Mesenchymal stem cell (in vitro differentiated cells and primary cell): Measurements from ENCODE around the gene PI16. TPM values are rescaled to one million over a fixed set of nuclear protein-coding genes. Genes with fewer than 3 reads are reported as not detected.

Source experiments
- DNase-seq: peaks from one replicate; pipeline ENCODE4 v3.0.0-alpha.2; 2013
- H2AFZ ChIP-seq: one replicate; pipeline ENCODE4 v1.6.1; 2013; ENCODE audit warnings: low read depth, mild to moderate bottlenecking, control low read depth, inconsistent platforms, low read length, moderate library complexity
- H2AK5ac ChIP-seq: 2 replicates; pipeline ENCODE4 v1.6.1; 2013; ENCODE audit warnings: low read length, moderate library complexity, mild to moderate bottlenecking, inconsistent platforms; ENCODE audit not compliant: severe bottlenecking
- H2BK120ac ChIP-seq: one replicate; pipeline ENCODE4 v1.6.1; 2013; ENCODE audit warnings: low read depth, mild to moderate bottlenecking, inconsistent platforms, low read length, moderate library complexity
- H2BK12ac ChIP-seq, 2 experiments: one replicate each; pipeline ENCODE4 v1.6.1; 2013; ENCODE audit warnings: inconsistent platforms in 2 of 2, low read length in 2 of 2, mild to moderate bottlenecking in 2 of 2, moderate library complexity in 2 of 2, control low read depth in 1 of 2
- H2BK15ac ChIP-seq: one replicate; pipeline ENCODE4 v1.6.1; 2013; ENCODE audit warnings: mild to moderate bottlenecking, low read depth, inconsistent platforms; ENCODE audit not compliant: poor library complexity, severe bottlenecking
- H2BK5ac ChIP-seq: 2 replicates; pipeline ENCODE4 v1.6.1; 2013; ENCODE audit warnings: low read depth, mild to moderate bottlenecking, low read length, control low read depth, inconsistent platforms; ENCODE audit not compliant: poor library complexity, severe bottlenecking
- H3K14ac ChIP-seq, 2 experiments: one replicate each; pipeline ENCODE4 v1.6.1; 2013; ENCODE audit warnings: inconsistent platforms in 2 of 2, low read length in 2 of 2, control low read depth in 1 of 2, mild to moderate bottlenecking in 1 of 2, moderate library complexity in 1 of 2
- H3K18ac ChIP-seq, 2 experiments: one replicate each; pipeline ENCODE4 v1.6.1; 2013; ENCODE audit warnings: inconsistent platforms in 2 of 2, low read length in 2 of 2, control low read depth in 1 of 2, low read depth in 1 of 2, mild to moderate bottlenecking in 1 of 2
- H3K23ac ChIP-seq, 2 experiments: one replicate each; pipeline ENCODE4 v1.6.1; 2013; ENCODE audit warnings: inconsistent platforms in 2 of 2, low read length in 2 of 2, mild to moderate bottlenecking in 2 of 2, moderate library complexity in 2 of 2, control low read depth in 1 of 2
- H3K27ac ChIP-seq: 2 replicates; pipeline ENCODE4 v1.5.1; 2013; ENCODE audit warnings: mild to moderate bottlenecking, moderate library complexity, low read length, control low read depth, inconsistent platforms; ENCODE audit not compliant: poor library complexity, severe bottlenecking
- H3K27me3 ChIP-seq, 2 experiments: 2 replicates each; pipeline versions ENCODE4 v1.6.1 to v1.7.0; 2013; ENCODE audit warnings: low read length in 2 of 2, mild to moderate bottlenecking in 2 of 2, moderate library complexity in 2 of 2, control low read depth in 1 of 2, inconsistent platforms in 1 of 2; ENCODE audit not compliant: control insufficient read depth in 1 of 2, insufficient read depth in 1 of 2
- H3K36me3 ChIP-seq, 2 experiments: 2 replicates each; pipeline versions ENCODE4 v1.6.1 to v1.7.0; 2013; ENCODE audit warnings: low read length in 2 of 2, control low read depth in 1 of 2, inconsistent platforms in 1 of 2, low read depth in 1 of 2, mild to moderate bottlenecking in 1 of 2; ENCODE audit not compliant: insufficient read depth in 2 of 2, control insufficient read depth in 1 of 2
- H3K4ac ChIP-seq, 2 experiments: one replicate each; pipeline ENCODE4 v1.6.1; 2013; ENCODE audit warnings: inconsistent platforms in 2 of 2, low read length in 2 of 2, mild to moderate bottlenecking in 2 of 2, moderate library complexity in 2 of 2, control low read depth in 1 of 2, low read depth in 1 of 2
- H3K4me1 ChIP-seq: 2 replicates; pipeline ENCODE4 v1.6.1; 2013; ENCODE audit warnings: low read depth, low read length, control low read depth; ENCODE audit not compliant: control insufficient read depth, insufficient read depth
- H3K4me2 ChIP-seq: 2 replicates; pipeline ENCODE4 v1.6.1; 2013; ENCODE audit warnings: low read length, mild to moderate bottlenecking, inconsistent platforms; ENCODE audit not compliant: poor library complexity, severe bottlenecking
- H3K4me3 ChIP-seq, 2 experiments: 2 replicates each; pipeline versions ENCODE4 v1.5.1 to v1.7.0; 2013; ENCODE audit warnings: low read length in 2 of 2, mild to moderate bottlenecking in 2 of 2, control low read depth in 1 of 2, low read depth in 1 of 2; ENCODE audit not compliant: insufficient read depth in 1 of 2
- H3K79me1 ChIP-seq: replicated peaks from 2 replicates; pipeline ENCODE4 v1.6.1; 2013; ENCODE audit warnings: mild to moderate bottlenecking, control low read depth, low read length, inconsistent platforms; ENCODE audit not compliant: poor library complexity, severe bottlenecking
- H3K9ac ChIP-seq: 2 replicates; pipeline ENCODE4 v1.7.0; 2013; ENCODE audit warnings: mild to moderate bottlenecking, low read length, moderate library complexity
- H3K9me3 ChIP-seq: 2 replicates; pipeline ENCODE4 v1.7.0; 2013; ENCODE audit warnings: mild to moderate bottlenecking, low read length; ENCODE audit not compliant: control insufficient read depth
- H4K8ac ChIP-seq: one replicate; pipeline ENCODE4 v1.6.1; 2013; ENCODE audit warnings: inconsistent platforms, mild to moderate bottlenecking, low read length, moderate library complexity
- H4K91ac ChIP-seq: one replicate; pipeline ENCODE4 v1.6.1; 2013; ENCODE audit warnings: mild to moderate bottlenecking, low read length, inconsistent platforms
- WGBS: methylation state at CpG from one replicate; pipeline ENCODE4 v1.1.7; 2013; ENCODE audit warnings: mixed read lengths; 5-methylcytosine and 5-hydroxymethylcytosine counted together
- polyA plus RNA-seq, 2 experiments: library from polyadenylated mRNA; stranded (reverse); fragments of 200-250 nt; gene quantifications; one replicate each; pipeline ENCODE4 v1.2.3, GENCODE V29; 2013

The PI16 gene
- polyA plus RNA-seq (2013, experiment 1 of 2), result not detected
- not detected for polyA plus RNA-seq (2013, experiment 2 of 2)

DNA sequence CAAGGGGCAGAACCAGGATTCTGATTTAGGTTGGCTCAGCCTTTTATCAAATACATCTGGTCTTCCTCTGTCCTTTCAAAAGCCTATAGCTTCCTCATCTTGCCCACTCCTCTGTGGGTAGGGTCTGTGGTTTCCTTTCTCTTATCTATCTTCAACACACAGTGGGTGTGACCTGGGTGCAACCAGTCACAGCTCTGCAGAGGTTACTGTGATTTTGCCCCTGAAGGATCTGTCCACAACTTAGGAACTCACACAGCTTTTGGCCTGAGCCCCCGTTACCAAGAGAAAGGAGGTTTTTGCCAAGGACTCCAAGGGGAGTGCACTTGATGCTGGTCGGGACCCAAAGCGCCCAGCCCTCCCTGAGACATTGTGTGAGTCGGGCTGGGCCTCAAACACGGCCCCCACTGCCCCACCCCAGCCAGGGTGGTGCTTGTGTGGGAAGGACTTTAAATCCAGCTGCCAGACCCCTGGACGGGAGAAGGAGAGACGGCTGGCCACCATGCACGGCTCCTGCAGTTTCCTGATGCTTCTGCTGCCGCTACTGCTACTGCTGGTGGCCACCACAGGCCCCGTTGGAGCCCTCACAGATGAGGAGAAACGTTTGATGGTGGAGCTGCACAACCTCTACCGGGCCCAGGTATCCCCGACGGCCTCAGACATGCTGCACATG, at the start of gene PI16:
Gene PI16 (plus strand): TSS at position 477 of the 670 bp plus-strand sequence. CDS start 23 bp downstream, at position 500.
- no peak within 1 kb of the TSS for H2BK12ac ChIP-seq
- H3K4me2 ChIP-seq, result no peak within 1 kb of the TSS
- H4K8ac ChIP-seq, result no peak within 1 kb of the TSS
- no peaks in the 10 kb centered on the region for H3K9me3 ChIP-seq
- no peak within 1 kb of the TSS for H3K9ac ChIP-seq
- H3K27me3 ChIP-seq, result peaks cover 0 to 28% of the 10 kb centered on the region in 2 experiments
- H4K91ac ChIP-seq, result no peak within 1 kb of the TSS
- H3K27ac ChIP-seq, result no peak within 1 kb of the TSS
- H3K18ac ChIP-seq, result no peak within 1 kb of the TSS
- H2BK120ac ChIP-seq, result no peak within 1 kb of the TSS
- H3K4me3 ChIP-seq, result no peak within 1 kb of the TSS
- no peaks in the 10 kb centered on the region for H3K36me3 ChIP-seq
- H3K23ac ChIP-seq, result peak within 1 kb of the TSS in 1 of 2 experiments; percentile 35
- 84% methylated on average over 14 of the region's 14 CpGs for WGBS
- H2AK5ac ChIP-seq, result no peak within 1 kb of the TSS
- peak within 1 kb of the TSS in 1 of 2 experiments; percentile 62 for H3K14ac ChIP-seq
- H3K79me1 ChIP-seq, result no peaks in the 10 kb centered on the region
- H2BK15ac ChIP-seq, result peak within 1 kb of the TSS; percentile 2
- no peak within 1 kb of the TSS for H2AFZ ChIP-seq
- H3K4ac ChIP-seq, result no peak within 1 kb of the TSS
- peaks cover 5% of the 10 kb centered on the region for H3K4me1 ChIP-seq
- no peak for DNase-seq
- no peak within 1 kb of the TSS for H2BK5ac ChIP-seq

GRCh38 chr6:36904851-36905393, 49.6 kb upstream of the PI16 start:
- H2BK120ac ChIP-seq, result no peak overlapping the region
- no peak overlapping the region for H3K4me3 ChIP-seq
- no peak overlapping the region for H3K14ac ChIP-seq
- H4K91ac ChIP-seq, result no peak overlapping the region
- peaks cover 13% of the 10 kb centered on the region for H3K79me1 ChIP-seq
- H4K8ac ChIP-seq, result no peak overlapping the region
- H3K9me3 ChIP-seq, result no peaks in the 10 kb centered on the region
- no peak overlapping the region for H3K27ac ChIP-seq
- H3K4me1 ChIP-seq, result no peaks in the 10 kb centered on the region
- H2BK5ac ChIP-seq, result no peak overlapping the region
- H3K4ac ChIP-seq, result no peak overlapping the region
- no peak overlapping the region for H3K9ac ChIP-seq
- H3K4me2 ChIP-seq, result no peak overlapping the region
- peaks cover 26 to 75% of the 10 kb centered on the region in 2 experiments for H3K36me3 ChIP-seq
- H3K18ac ChIP-seq, result peak overlapping the region in 1 of 2 experiments; percentile 40
- H3K27me3 ChIP-seq, result no peaks in the 10 kb centered on the region
- H2BK15ac ChIP-seq, result no peak overlapping the region
- 76% methylated on average over 4 of the region's 5 CpGs for whole genome bisulfite sequencing
- DNase-seq, result peak; percentile 62
- no peak overlapping the region for H3K23ac ChIP-seq
- H2AFZ ChIP-seq, result no peak overlapping the region
- H2BK12ac ChIP-seq, result peak overlapping the region in 1 of 2 experiments; percentile 39
- H2AK5ac ChIP-seq, result no peak overlapping the region

GRCh38 chr6:36906539-36907325, 47.8 kb upstream of the PI16 start:
- Histone ChIP-seq H3K4me3 (no peak overlapping the region), H3K4ac (no peak overlapping the region), H3K4me1 (no peaks in the 10 kb centered on the region), H4K91ac (no peak overlapping the region), H2BK12ac (no peak overlapping the region), H3K23ac (no peak overlapping the region), H3K27ac (no peak overlapping the region), H2BK120ac (no peak overlapping the region), H3K18ac (no peak overlapping the region), H2AK5ac (no peak overlapping the region), H3K79me1 (peaks cover 13% of the 10 kb centered on the region), H2BK5ac (no peak overlapping the region), H3K4me2 (no peak overlapping the region), H3K9me3 (no peaks in the 10 kb centered on the region), H2AFZ (no peak overlapping the region), H3K36me3 (peaks cover 25 to 75% of the 10 kb centered on the region in 2 experiments), H2BK15ac (no peak overlapping the region), H3K9ac (no peak overlapping the region), H3K14ac (no peak overlapping the region), H4K8ac (no peak overlapping the region), H3K27me3 (no peaks in the 10 kb centered on the region)
- no peak for DNase-seq
- 46% methylated on average over 2 of the region's 2 CpGs for WGBS

- Histone ChIP-seq H3K36me3 (peaks cover 22 to 74% of the 10 kb centered on the region in 2 experiments), H2BK120ac (no peak overlapping the region), H2AFZ (no peak overlapping the region), H3K18ac (no peak overlapping the region), H3K4me3 (no peak overlapping the region), H3K27ac (no peak overlapping the region), H3K4ac (no peak overlapping the region), H2AK5ac (no peak overlapping the region), H2BK15ac (no peak overlapping the region), H3K4me2 (no peak overlapping the region), H3K27me3 (no peaks in the 10 kb centered on the region), H3K4me1 (peaks cover 2% of the 10 kb centered on the region), H2BK5ac (no peak overlapping the region), H3K9me3 (no peaks in the 10 kb centered on the region), H3K9ac (no peak overlapping the region), H3K23ac (no peak overlapping the region), H4K91ac (no peak overlapping the region), H2BK12ac (no peak overlapping the region), H3K14ac (no peak overlapping the region), H4K8ac (no peak overlapping the region), H3K79me1 (peaks cover 13% of the 10 kb centered on the region)
- WGBS, result 99% methylated on average over 5 of the region's 5 CpGs
- DNase-seq, result no peak
These were observed 46.8 kb upstream of the PI16 start for GRCh38 chr6:36907781-36908180.
